ENCODE measurements around the gene SEMA3E. TPM values are rescaled to one million over a fixed set of nuclear protein-coding genes. Genes with fewer than 3 reads are reported as not detected.

SEMA3E gene
- polyA plus RNA-seq, 1 of the 3 experiments (the other 2 are of a cell fraction), result under 0.01 TPM

GRCh38 chr7:83414947-83415346, 234.0 kb downstream of the SEMA3E start:
- Histone ChIP-seq H3K4me2 (no peak overlapping the region), H3K27ac (ENCODE audit: low read depth in 2 of 2, low read length in 1 of 2) (no peak overlapping the region), H2AFZ (ENCODE audit: low read depth) (no peak overlapping the region), H3F3A (replicated peaks; ENCODE audit: insufficient read depth) (no peaks in the 10 kb centered on the region), H3K4me3 (ENCODE audit: low read depth in 2 of 2, low read length in 1 of 2) (no peak overlapping the region), H3K27me3 (ENCODE audit: insufficient read depth) (no peaks in the 10 kb centered on the region), H3K9me3 (no peaks in the 10 kb centered on the region), H4K20me1 (ENCODE audit: insufficient read depth) (no peaks in the 10 kb centered on the region), H3K4me1 (ENCODE audit: control insufficient read depth in 1 of 2, insufficient read depth in 2 of 2, low read depth in 1 of 2, low read length in 1 of 2) (peaks cover 0 to 4% of the 10 kb centered on the region in 2 experiments; a peak in 1 of 4 replicates), H3K9me2 (no peaks in the 10 kb centered on the region), H3K36me3 (replicated peaks in 1 of 2; ENCODE audit: control insufficient read depth in 1 of 2, insufficient read depth in 2 of 2, low read length in 1 of 2) (no peaks in the 10 kb centered on the region), H3K79me2 (ENCODE audit: insufficient read depth) (no peaks in the 10 kb centered on the region), H3K9ac (no peak overlapping the region)
- no peak for DNase-seq
- TF ChIP-seq USF1 (IDR thresholded peaks at IDR 0.05; ENCODE audit: borderline replicate concordance, low read depth) (no peak), YY1 (IDR thresholded peaks at IDR 0.05; ENCODE audit: low read depth) (no peak), EP300 (IDR thresholded peaks at IDR 0.05; ENCODE audit: borderline replicate concordance in 1 of 2, low read depth in 1 of 2, low read length in 1 of 2) (no peak), SMC3 (IDR thresholded peaks at IDR 0.05; ENCODE audit: low read depth, low read length) (no peak), FOXM1 (IDR thresholded peaks at IDR 0.05; ENCODE audit: low read depth) (no peak), MEF2A (IDR thresholded peaks at IDR 0.05; ENCODE audit: borderline replicate concordance, low read depth) (no peak), NRF1 (IDR thresholded peaks at IDR 0.05; ENCODE audit: low read depth, low read length) (no peak), TCF12 (IDR thresholded peaks at IDR 0.05) (no peak), SIN3A (IDR thresholded peaks at IDR 0.05; ENCODE audit: borderline replicate concordance, low read depth, low read length) (no peak), PBX3 (IDR thresholded peaks at IDR 0.05) (no peak), ZBTB33 (IDR thresholded peaks at IDR 0.05; ENCODE audit: borderline replicate concordance, low read depth) (no peak), ELF1 (IDR thresholded peaks at IDR 0.05) (no peak), GABPA (IDR thresholded peaks at IDR 0.05; ENCODE audit: low read depth) (no peak), TEAD4 (IDR thresholded peaks at IDR 0.05; ENCODE audit: borderline replicate concordance, insufficient read depth) (no peak), GATA2 (CRISPR knock-in tag; IDR thresholded peaks at IDR 0.05) (no peak), RFX5 (IDR thresholded peaks at IDR 0.05; ENCODE audit: low read length) (no peak), POLR2AphosphoS5 (IDR thresholded peaks at IDR 0.05; ENCODE audit: low read depth, low read length) (no peak)
- 49% methylated on average over 2 of the region's 2 CpGs for WGBS (ENCODE audit: low lambda C conversion rate)
- POLR2A ChIA-PET, result interaction anchor here (0.6 kb wide), 1 partner anchor 12 kb away, joined by 3 read pairs; no protein-coding TSS in a partner anchor
- CTCF ChIA-PET, result interaction anchor here (1.1 to 1.9 kb wide), 9 partner anchors 9 to 241 kb away, joined by 3 to 18 read pairs (median 5); no protein-coding TSS in a partner anchor

All from SK-N-SH (cell line).